KMS-11 (cell line): ENCODE measurements around the gene SRL.

Source experiments
- H2AFZ ChIP-seq: fragments of 200-600 bp; sonication (generic); 2 replicates; pipeline ENCODE4 v1.6.1; 2016; ENCODE audit warnings: antibody characterized with exemption, mixed run types, low read depth
- H3K27ac ChIP-seq: fragments of 200-600 bp; sonication (generic); 2 replicates; pipeline ENCODE4 v1.6.1; 2016; ENCODE audit warnings: mild to moderate bottlenecking, mixed run types
- H3K27me3 ChIP-seq: fragments of 200-600 bp; sonication (generic); 2 replicates; pipeline ENCODE4 v1.6.1; 2017; ENCODE audit warnings: mild to moderate bottlenecking, low read depth, mixed run types, moderate library complexity; ENCODE audit not compliant: insufficient read depth
- H3K36me3 ChIP-seq: fragments of 200-600 bp; sonication (generic); 2 replicates; pipeline ENCODE4 v1.6.1; 2017; ENCODE audit warnings: mild to moderate bottlenecking, mixed run types; ENCODE audit not compliant: insufficient read depth
- H3K4me1 ChIP-seq: fragments of 200-600 bp; sonication (generic); 2 replicates; pipeline ENCODE4 v1.6.1; 2016; ENCODE audit warnings: mild to moderate bottlenecking, low read depth, mixed run types; ENCODE audit not compliant: poor library complexity, severe bottlenecking
- H3K4me2 ChIP-seq: fragments of 200-600 bp; sonication (generic); 2 replicates; pipeline ENCODE4 v1.7.0; 2016; ENCODE audit warnings: mild to moderate bottlenecking, mixed run types
- H3K4me3 ChIP-seq: fragments of 200-600 bp; sonication (generic); IDR thresholded peaks from 2 replicates; pipeline ENCODE4 v1.6.1; 2017; ENCODE audit warnings: low read depth, low read length, mixed read lengths; ENCODE audit not compliant: insufficient read depth
- H3K79me2 ChIP-seq: fragments of 200-600 bp; sonication (generic); 2 replicates; pipeline ENCODE4 v1.6.1; 2016; ENCODE audit warnings: low read depth, mixed run types; ENCODE audit not compliant: insufficient read depth
- H3K9ac ChIP-seq: fragments of 200-600 bp; sonication (generic); 2 replicates; pipeline ENCODE4 v1.6.1; 2016; ENCODE audit warnings: mild to moderate bottlenecking, mixed run types
- H4K20me1 ChIP-seq: fragments of 200-600 bp; sonication (generic); 2 replicates; pipeline ENCODE4 v1.6.1; 2016; ENCODE audit warnings: mild to moderate bottlenecking, mixed run types; ENCODE audit not compliant: insufficient read depth
- CTCF ChIP-seq: fragments of 200-600 bp; sonication (generic); conservative IDR thresholded peaks from 2 replicates; pipeline ENCODE4 v1.6.1; 2017; ENCODE audit warnings: low read depth, mild to moderate bottlenecking, antibody characterized with exemption, low read length, moderate library complexity, mixed read lengths

The SRL gene

GRCh38 chr16:4192206-4192605 lies 49.7 kb downstream of the SRL start:
- no peak overlapping the region for H2AFZ ChIP-seq
- H4K20me1 ChIP-seq: no peaks in the 10 kb centered on the region
- no peaks in the 10 kb centered on the region for H3K4me1 ChIP-seq
- H3K36me3 ChIP-seq: no peaks in the 10 kb centered on the region
- no peaks in the 10 kb centered on the region for H3K79me2 ChIP-seq
- H3K27ac ChIP-seq: no peak overlapping the region
- no peak overlapping the region for H3K4me2 ChIP-seq
- TF ChIP-seq CTCF: no peak
- H3K4me3 ChIP-seq: no peak overlapping the region
- H3K27me3 ChIP-seq: no peaks in the 10 kb centered on the region
- H3K9ac ChIP-seq: no peak overlapping the region

GRCh38 chr16:4190712-4191333 lies 51.1 kb downstream of the SRL start:
- Histone ChIP-seq H3K27ac (no peak overlapping the region), H3K4me2 (no peak overlapping the region), H3K36me3 (no peaks in the 10 kb centered on the region), H4K20me1 (no peaks in the 10 kb centered on the region), H3K9ac (no peak overlapping the region), H3K4me1 (no peaks in the 10 kb centered on the region), H3K27me3 (no peaks in the 10 kb centered on the region), H2AFZ (no peak overlapping the region), H3K4me3 (no peak overlapping the region), H3K79me2 (no peaks in the 10 kb centered on the region)
- no peak for TF ChIP-seq CTCF

DNA sequence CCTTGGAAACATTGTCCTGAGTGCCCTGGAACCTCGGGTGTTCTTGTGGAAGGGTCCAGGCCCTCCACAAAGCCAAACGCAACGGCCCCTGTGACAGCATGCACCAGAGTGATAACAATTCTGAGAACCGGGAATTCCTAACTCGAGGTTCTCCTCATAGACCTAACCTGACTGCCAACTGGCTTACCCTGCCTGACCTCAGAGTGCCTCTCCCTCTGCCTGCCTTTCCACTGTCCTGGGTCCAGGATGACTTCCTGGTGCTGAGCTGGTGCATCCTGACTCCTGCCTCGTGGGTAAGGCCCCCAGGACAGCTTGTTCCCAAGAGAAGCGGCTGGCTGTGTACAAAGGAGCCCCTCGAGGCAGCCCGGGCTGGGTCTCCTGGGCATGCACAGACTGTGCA lies 51.8 kb downstream of the SRL start:
- H3K9ac ChIP-seq: no peak overlapping the region
- H3K4me3 ChIP-seq: no peak overlapping the region
- H4K20me1 ChIP-seq: no peaks in the 10 kb centered on the region
- no peaks in the 10 kb centered on the region for H3K27me3 ChIP-seq
- H3K4me1 ChIP-seq: no peaks in the 10 kb centered on the region
- no peak overlapping the region for H2AFZ ChIP-seq
- H3K4me2 ChIP-seq: no peak overlapping the region
- H3K79me2 ChIP-seq: no peaks in the 10 kb centered on the region
- no peak overlapping the region for H3K27ac ChIP-seq
- no peaks in the 10 kb centered on the region for H3K36me3 ChIP-seq
- TF ChIP-seq CTCF: no peak

- H3K27me3 ChIP-seq: no peaks in the 10 kb centered on the region
- peak overlapping the region; percentile 77 for H3K4me2 ChIP-seq
- no peaks in the 10 kb centered on the region for H3K79me2 ChIP-seq
- H3K27ac ChIP-seq: peak overlapping the region; percentile 90; the same call in 1 of the 2 replicates
- TF ChIP-seq CTCF: no peak
- H3K4me1 ChIP-seq: peaks cover 5% of the 10 kb centered on the region
- peak overlapping the region; percentile 92; the same call in 1 of the 2 replicates for H3K9ac ChIP-seq
- no peaks in the 10 kb centered on the region for H3K36me3 ChIP-seq
- no peak overlapping the region for H3K4me3 ChIP-seq
- no peaks in the 10 kb centered on the region for H4K20me1 ChIP-seq
- H2AFZ ChIP-seq: peak overlapping the region; percentile 72
These were observed 57.7 kb downstream of the SRL start for GRCh38 chr16:4184038-4184702.
